Neural cell (in vitro differentiated cells): Measurements from ENCODE around the gene FOXL3.

Source experiments
- EP300 ChIP-seq: fragments of 450-650 bp; conservative IDR thresholded peaks from 2 replicates; pipeline ENCODE4 v1.6.1; 2014; ENCODE audit warnings: antibody characterized with exemption, mild to moderate bottlenecking, moderate library complexity; ENCODE audit not compliant: poor library complexity, severe bottlenecking
- EZH2 ChIP-seq: fragments of 200-600, 300-800 bp; shearing (Covaris generic), sonication (generic); IDR thresholded peaks from 2 replicates; pipeline ENCODE4 v1.6.1; 2014; ENCODE audit warnings: antibody characterized with exemption, low read length, borderline replicate concordance, mild to moderate bottlenecking; ENCODE audit not compliant: insufficient read depth, poor library complexity, severe bottlenecking
- MXI1 ChIP-seq: fragments of 450-650 bp; conservative IDR thresholded peaks from 2 replicates; pipeline ENCODE4 v1.6.1; 2014; ENCODE audit warnings: antibody characterized with exemption, mild to moderate bottlenecking; ENCODE audit not compliant: poor library complexity, severe bottlenecking
- POLR2AphosphoS5 ChIP-seq: IDR thresholded peaks from 2 replicates; pipeline ENCODE4 v1.6.1; 2012
- RAD21 ChIP-seq: fragments of 450-650 bp; conservative IDR thresholded peaks from 2 replicates; pipeline ENCODE4 v1.6.1; 2014; ENCODE audit warnings: antibody characterized with exemption, mild to moderate bottlenecking, moderate library complexity
- SMC3 ChIP-seq: fragments of 450-650 bp; conservative IDR thresholded peaks from 2 replicates; pipeline ENCODE4 v1.6.1; 2014; ENCODE audit warnings: antibody characterized with exemption, mild to moderate bottlenecking, moderate library complexity; ENCODE audit not compliant: poor library complexity
- TAF1 ChIP-seq: IDR thresholded peaks from 2 replicates; pipeline ENCODE4 v1.6.1; 2012; ENCODE audit warnings: low read depth
- TF ChIP-seq, protein P1 (sequence below): fragments of 450-650 bp; IDR thresholded peaks from 2 replicates; pipeline ENCODE4 v1.5.1; 2014; ENCODE audit warnings: antibody characterized with exemption, mild to moderate bottlenecking, moderate library complexity; ENCODE audit not compliant: poor library complexity, severe bottlenecking
- TF ChIP-seq, protein P2 (sequence below): IDR thresholded peaks from 2 replicates; pipeline ENCODE4 v1.6.1; 2012; ENCODE audit warnings: borderline replicate concordance

- TF ChIP-seq, protein P1, sequence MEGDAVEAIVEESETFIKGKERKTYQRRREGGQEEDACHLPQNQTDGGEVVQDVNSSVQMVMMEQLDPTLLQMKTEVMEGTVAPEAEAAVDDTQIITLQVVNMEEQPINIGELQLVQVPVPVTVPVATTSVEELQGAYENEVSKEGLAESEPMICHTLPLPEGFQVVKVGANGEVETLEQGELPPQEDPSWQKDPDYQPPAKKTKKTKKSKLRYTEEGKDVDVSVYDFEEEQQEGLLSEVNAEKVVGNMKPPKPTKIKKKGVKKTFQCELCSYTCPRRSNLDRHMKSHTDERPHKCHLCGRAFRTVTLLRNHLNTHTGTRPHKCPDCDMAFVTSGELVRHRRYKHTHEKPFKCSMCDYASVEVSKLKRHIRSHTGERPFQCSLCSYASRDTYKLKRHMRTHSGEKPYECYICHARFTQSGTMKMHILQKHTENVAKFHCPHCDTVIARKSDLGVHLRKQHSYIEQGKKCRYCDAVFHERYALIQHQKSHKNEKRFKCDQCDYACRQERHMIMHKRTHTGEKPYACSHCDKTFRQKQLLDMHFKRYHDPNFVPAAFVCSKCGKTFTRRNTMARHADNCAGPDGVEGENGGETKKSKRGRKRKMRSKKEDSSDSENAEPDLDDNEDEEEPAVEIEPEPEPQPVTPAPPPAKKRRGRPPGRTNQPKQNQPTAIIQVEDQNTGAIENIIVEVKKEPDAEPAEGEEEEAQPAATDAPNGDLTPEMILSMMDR, result no peak
- TF ChIP-seq TAF1 (no peak), EZH2 (no peak), POLR2AphosphoS5 (no peak), RAD21 (no peak), EP300 (no peak), MXI1 (no peak), SMC3 (no peak)
- TF ChIP-seq, protein P2, sequence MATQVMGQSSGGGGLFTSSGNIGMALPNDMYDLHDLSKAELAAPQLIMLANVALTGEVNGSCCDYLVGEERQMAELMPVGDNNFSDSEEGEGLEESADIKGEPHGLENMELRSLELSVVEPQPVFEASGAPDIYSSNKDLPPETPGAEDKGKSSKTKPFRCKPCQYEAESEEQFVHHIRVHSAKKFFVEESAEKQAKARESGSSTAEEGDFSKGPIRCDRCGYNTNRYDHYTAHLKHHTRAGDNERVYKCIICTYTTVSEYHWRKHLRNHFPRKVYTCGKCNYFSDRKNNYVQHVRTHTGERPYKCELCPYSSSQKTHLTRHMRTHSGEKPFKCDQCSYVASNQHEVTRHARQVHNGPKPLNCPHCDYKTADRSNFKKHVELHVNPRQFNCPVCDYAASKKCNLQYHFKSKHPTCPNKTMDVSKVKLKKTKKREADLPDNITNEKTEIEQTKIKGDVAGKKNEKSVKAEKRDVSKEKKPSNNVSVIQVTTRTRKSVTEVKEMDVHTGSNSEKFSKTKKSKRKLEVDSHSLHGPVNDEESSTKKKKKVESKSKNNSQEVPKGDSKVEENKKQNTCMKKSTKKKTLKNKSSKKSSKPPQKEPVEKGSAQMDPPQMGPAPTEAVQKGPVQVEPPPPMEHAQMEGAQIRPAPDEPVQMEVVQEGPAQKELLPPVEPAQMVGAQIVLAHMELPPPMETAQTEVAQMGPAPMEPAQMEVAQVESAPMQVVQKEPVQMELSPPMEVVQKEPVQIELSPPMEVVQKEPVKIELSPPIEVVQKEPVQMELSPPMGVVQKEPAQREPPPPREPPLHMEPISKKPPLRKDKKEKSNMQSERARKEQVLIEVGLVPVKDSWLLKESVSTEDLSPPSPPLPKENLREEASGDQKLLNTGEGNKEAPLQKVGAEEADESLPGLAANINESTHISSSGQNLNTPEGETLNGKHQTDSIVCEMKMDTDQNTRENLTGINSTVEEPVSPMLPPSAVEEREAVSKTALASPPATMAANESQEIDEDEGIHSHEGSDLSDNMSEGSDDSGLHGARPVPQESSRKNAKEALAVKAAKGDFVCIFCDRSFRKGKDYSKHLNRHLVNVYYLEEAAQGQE, result no peak
Measured at GRCh38 chr7:309586-310228, 19.7 kb downstream of the FOXL3 start.
